Keratinocyte (primary cell): ENCODE measurements around the gene CAPZB. TPM values are rescaled to one million over a fixed set of nuclear protein-coding genes. Genes with fewer than 3 reads are reported as not detected.

ENCODE experiments used
- DNase-seq: peaks from one replicate; pipeline ENCODE4 v3.0.0-alpha.2; 2011; ENCODE audit warnings: low read depth, missing footprints, low spot score
- FAIRE-seq: peaks from 2 replicates; lab custom pipeline; 2011; peaks lifted over from hg19 to GRCh38; lab: Jason Lieb, UNC
- H2AFZ ChIP-seq: 2 replicates; pipeline ENCODE4 v1.6.0; 2012; ENCODE audit warnings: low read length, control low read depth, inconsistent platforms; ENCODE audit not compliant: control insufficient read depth
- H3K27ac ChIP-seq: 2 replicates; pipeline ENCODE4 v1.5.1; 2011; ENCODE audit warnings: low read length; ENCODE audit not compliant: control insufficient read depth, insufficient read depth
- H3K27me3 ChIP-seq: 3 replicates; pipeline ENCODE4 v1.6.0; 2011; ENCODE audit warnings: low read length; ENCODE audit not compliant: control insufficient read depth, insufficient read depth; ENCODE audit errors: extremely low read depth
- H3K36me3 ChIP-seq, 2 experiments: 2 replicates in 1 of 2; 3 replicates in 1 of 2; pipeline ENCODE4 v1.5.1; 2011; ENCODE audit warnings: low read length in 2 of 2, mild to moderate bottlenecking in 1 of 2; ENCODE audit not compliant: control insufficient read depth in 2 of 2, insufficient read depth in 2 of 2; ENCODE audit errors: extremely low read depth in 1 of 2
- H3K4me1 ChIP-seq: 3 replicates; pipeline ENCODE4 v1.5.1; 2011; ENCODE audit warnings: low read length; ENCODE audit not compliant: control insufficient read depth, insufficient read depth; ENCODE audit errors: extremely low read depth
- H3K4me2 ChIP-seq: 3 replicates; pipeline ENCODE4 v1.6.0; 2011; ENCODE audit warnings: low read depth, low read length; ENCODE audit not compliant: control insufficient read depth, insufficient read depth; ENCODE audit errors: extremely low read depth
- H3K4me3 ChIP-seq, 3 experiments: fragments of 200-600 bp in 1 of 3; sonication (generic) in 1 of 3; 2 replicates in 2 of 3; 3 replicates in 1 of 3; pipeline ENCODE4 v1.5.1; 2011 to 2016; ENCODE audit warnings: low read length in 3 of 3, mild to moderate bottlenecking in 3 of 3, control low read depth in 2 of 3, inconsistent platforms in 1 of 3, low read depth in 1 of 3, mixed read lengths in 1 of 3, mixed run types in 1 of 3, moderate library complexity in 1 of 3; ENCODE audit not compliant: control insufficient read depth in 2 of 3, insufficient read depth in 2 of 3; ENCODE audit errors: extremely low read depth in 1 of 3
- H3K79me2 ChIP-seq: 2 replicates; pipeline ENCODE4 v1.6.0; 2012; ENCODE audit warnings: low read length; ENCODE audit not compliant: control insufficient read depth, insufficient read depth
- H3K9ac ChIP-seq: 3 replicates; pipeline ENCODE4 v1.6.0; 2011; ENCODE audit warnings: low read length; ENCODE audit not compliant: control insufficient read depth, insufficient read depth; ENCODE audit errors: extremely low read depth
- H3K9me1 ChIP-seq: 3 replicates; pipeline ENCODE4 v1.6.0; 2011; ENCODE audit warnings: low read length; ENCODE audit not compliant: control insufficient read depth, insufficient read depth; ENCODE audit errors: extremely low read depth
- H3K9me3 ChIP-seq: 2 replicates; pipeline ENCODE4 v1.5.1; 2012; ENCODE audit warnings: low read depth, low read length; ENCODE audit not compliant: control insufficient read depth
- H4K20me1 ChIP-seq: 3 replicates; pipeline ENCODE4 v1.6.0; 2011; ENCODE audit warnings: low read length; ENCODE audit not compliant: control insufficient read depth, insufficient read depth; ENCODE audit errors: extremely low read depth
- CTCF ChIP-seq, 3 experiments: IDR thresholded peaks in 1 of 3; conservative IDR thresholded peaks in 1 of 3; optimal IDR thresholded peaks in 1 of 3; 2 replicates in 2 of 3; 3 replicates in 1 of 3; pipeline versions ENCODE3 to v1.5.1; 2011; ENCODE audit warnings: low read length in 3 of 3, mild to moderate bottlenecking in 3 of 3, moderate library complexity in 2 of 3, control low read depth in 1 of 3, inconsistent platforms in 1 of 3; ENCODE audit not compliant: insufficient read depth in 2 of 3; ENCODE audit errors: extremely low read depth in 1 of 3
- EZH2 ChIP-seq: IDR thresholded peaks from one replicate; pipeline ENCODE4 v1.6.1; 2012; ENCODE audit warnings: inconsistent platforms, mild to moderate bottlenecking, low read length, moderate library complexity
- dilution Hi-C: fragments of 300-500 bp; cut with MboI; formaldehyde crosslinking; loops from one replicate; pipeline ENCODE4 v1.7.0; 2020; ENCODE audit warnings: low sequenced_read_pairs; ENCODE audit not compliant: extremely low pct_ligation_motif_present
- polyA plus RNA-seq, 5 experiments: library from polyadenylated mRNA; depleted of rRNA in 3 of 5; stranded (reverse) in 3 of 5; stranded (forward) in 1 of 5; unstranded in 1 of 5; fragments of >200 nt; gene quantifications; 1 replicate in 1 of 5; 2 replicates in 3 of 5; 3 replicates in 1 of 5; pipeline versions ENCODE4 v1.2.1 to v1.2.3, GENCODE V29; 2011 to 2012; ENCODE audit warnings: missing spikeins in 2 of 5, low read depth in 1 of 5, low replicate concordance in 1 of 5

CAPZB gene
- polyA plus RNA-seq, 1 donor (not counting 4 experiments of a cell fraction or from before 2014, with no cell fraction given), result 193 TPM

- no peaks in the 10 kb centered on the region for H3K79me2 ChIP-seq
- H3K4me1 ChIP-seq, result peaks cover 4% of the 10 kb centered on the region
- DNase-seq (no peak), FAIRE-seq (no peak)
- H3K9me3 ChIP-seq, result no peaks in the 10 kb centered on the region
- no peak overlapping the region for H3K4me3 ChIP-seq
- TF ChIP-seq EZH2 (no peak), CTCF (optimal IDR thresholded peaks at IDR 0.05 in 1 of 3, IDR thresholded peaks at IDR 0.05 in 1 of 3, conservative IDR thresholded peaks at IDR 0.05 in 1 of 3; ENCODE audit: extremely low read depth in 1 of 3, insufficient read depth in 2 of 3, low read length in 3 of 3) (no peak)
- H3K4me2 ChIP-seq, result no peak overlapping the region
- H4K20me1 ChIP-seq, result no peaks in the 10 kb centered on the region
- H2AFZ ChIP-seq, result no peak overlapping the region
- dilution Hi-C loops, result no loop called here
- no peaks in the 10 kb centered on the region for H3K9me1 ChIP-seq
- H3K36me3 ChIP-seq, result no peaks in the 10 kb centered on the region
- no peak overlapping the region for H3K27ac ChIP-seq
- H3K27me3 ChIP-seq, result no peaks in the 10 kb centered on the region
- no peak overlapping the region for H3K9ac ChIP-seq
Measured at GRCh38 chr1:19496527-19496874, 11.2 kb upstream of the CAPZB start.

- Histone ChIP-seq H3K9me1 (no peaks in the 10 kb centered on the region), H3K79me2 (no peaks in the 10 kb centered on the region), H2AFZ (no peak overlapping the region), H3K9ac (no peak overlapping the region), H3K4me1 (peaks cover 4% of the 10 kb centered on the region), H3K9me3 (no peaks in the 10 kb centered on the region), H3K27ac (no peak overlapping the region), H3K4me2 (no peak overlapping the region), H3K4me3 (no peak overlapping the region), H3K27me3 (no peaks in the 10 kb centered on the region), H4K20me1 (no peaks in the 10 kb centered on the region), H3K36me3 (no peaks in the 10 kb centered on the region)
- FAIRE-seq (no peak), DNase-seq (no peak)
- no peak for TF ChIP-seq EZH2
- no peak for TF ChIP-seq CTCF (optimal IDR thresholded peaks at IDR 0.05 in 1 of 3, IDR thresholded peaks at IDR 0.05 in 1 of 3, conservative IDR thresholded peaks at IDR 0.05 in 1 of 3; ENCODE audit: extremely low read depth in 1 of 3, insufficient read depth in 2 of 3, low read length in 3 of 3)
- dilution Hi-C loops, result no loop called here
Measured at GRCh38 chr1:19495799-19496526, 10.6 kb upstream of the CAPZB start.
